CD4-positive, alpha-beta memory T cell (primary cell): ENCODE data around the gene NECAB2. TPM values are rescaled to one million over a fixed set of nuclear protein-coding genes. Genes with fewer than 3 reads are reported as not detected.
"Not testable (repeated sequence)": the region's sequence is repeated elsewhere in the genome, so short reads cannot be mapped to it uniquely, and the experiment has no call there.

Experiments used
- CTCF ChIA-PET: fragments of 350-600 bp; sonication (Branson Sonifier 250); formaldehyde crosslinking; loops from one replicate; lab custom pipeline; 2021; ENCODE audit warnings: inconsistent platforms; ENCODE audit not compliant: partially characterized antibody; lab: Charles Lee
- POLR2A ChIA-PET: fragments of 350-600 bp; sonication (Branson Sonifier 250); formaldehyde crosslinking; loops from one replicate; lab custom pipeline; 2021; ENCODE audit not compliant: partially characterized antibody; lab: Charles Lee
- DNase-seq, 5 donors: peaks; one replicate each; pipeline versions ENCODE4 v3.0.0 to v3.0.0-alpha.2; 2020 to 2022; ENCODE audit warnings: mixed read lengths in 1 of 5
- H3K27ac ChIP-seq: one replicate; pipeline ENCODE4 v1.7.0; 2013; ENCODE audit warnings: low read depth, low read length
- H3K27me3 ChIP-seq: 2 replicates; pipeline ENCODE4 v1.7.0; 2013; ENCODE audit warnings: mild to moderate bottlenecking, low read length, moderate library complexity; ENCODE audit not compliant: insufficient read depth
- H3K36me3 ChIP-seq: 2 replicates; pipeline ENCODE4 v1.7.0; 2013; ENCODE audit warnings: mild to moderate bottlenecking, low read length, moderate library complexity; ENCODE audit not compliant: insufficient read depth
- H3K4me1 ChIP-seq: 2 replicates; pipeline ENCODE4 v1.7.0; 2013; ENCODE audit warnings: mild to moderate bottlenecking, low read length, moderate library complexity; ENCODE audit not compliant: insufficient read depth
- H3K4me3 ChIP-seq, 2 donors: one replicate each; pipeline ENCODE4 v1.7.0; 2013; ENCODE audit warnings: low read length in 2 of 2, mild to moderate bottlenecking in 1 of 2
- H3K9me3 ChIP-seq, 2 donors: one replicate each; pipeline ENCODE4 v1.7.0; 2013; ENCODE audit warnings: low read length in 2 of 2, control low read depth in 1 of 2; ENCODE audit not compliant: control insufficient read depth in 1 of 2
- H3K27ac Mint-ChIP-seq, 7 donors: one replicate each; pipeline ENCODE4 v1.8.0; 2020 to 2021; ENCODE audit warnings: mixed read lengths in 7 of 7, mild to moderate bottlenecking in 6 of 7, inconsistent platforms in 3 of 7, moderate library complexity in 3 of 7
- H3K27me3 Mint-ChIP-seq, 2 donors: one replicate each; pipeline ENCODE4 v1.8.0; 2020 to 2021; ENCODE audit warnings: mixed read lengths in 2 of 2
- H3K36me3 Mint-ChIP-seq, 2 donors: one replicate each; pipeline ENCODE4 v1.8.0; 2020 to 2021; ENCODE audit warnings: mixed read lengths in 2 of 2, inconsistent platforms in 1 of 2, mild to moderate bottlenecking in 1 of 2
- H3K4me1 Mint-ChIP-seq, 4 donors: one replicate each; pipeline ENCODE4 v1.8.0; 2020 to 2021; ENCODE audit warnings: mixed read lengths in 4 of 4, mild to moderate bottlenecking in 1 of 4
- H3K4me3 Mint-ChIP-seq, 8 donors: one replicate each; pipeline ENCODE4 v1.8.0; 2020 to 2021; ENCODE audit warnings: mixed read lengths in 8 of 8, mild to moderate bottlenecking in 7 of 8, moderate library complexity in 6 of 8, inconsistent platforms in 3 of 8
- H3K9me3 Mint-ChIP-seq, 8 donors: one replicate each; pipeline ENCODE4 v1.8.0; 2020 to 2021; ENCODE audit warnings: mixed read lengths in 8 of 8, mild to moderate bottlenecking in 5 of 8, inconsistent platforms in 3 of 8, moderate library complexity in 1 of 8
- intact Hi-C: fragments of 100-400 bp; cut with micrococcal nuclease; formaldehyde crosslinking; loops from one replicate; pipeline ENCODE4 v1.15.1; 2023
- polyA plus RNA-seq, 2 donors: library from polyadenylated mRNA; unstranded; fragments of 300-500 nt; fragmentation: Illumina TruSeq; gene quantifications; one replicate each; pipeline ENCODE4 v1.2.3, GENCODE V29; 2021
- total RNA-seq, 2 experiments: library from RNA; stranded (reverse); gene quantifications; one replicate each; pipeline ENCODE4 v1.2.3, GENCODE V29; 2021

Gene NECAB2
- total and polyA plus RNA-seq, 4 experiments from 2014 or later, result not detected

DNA sequence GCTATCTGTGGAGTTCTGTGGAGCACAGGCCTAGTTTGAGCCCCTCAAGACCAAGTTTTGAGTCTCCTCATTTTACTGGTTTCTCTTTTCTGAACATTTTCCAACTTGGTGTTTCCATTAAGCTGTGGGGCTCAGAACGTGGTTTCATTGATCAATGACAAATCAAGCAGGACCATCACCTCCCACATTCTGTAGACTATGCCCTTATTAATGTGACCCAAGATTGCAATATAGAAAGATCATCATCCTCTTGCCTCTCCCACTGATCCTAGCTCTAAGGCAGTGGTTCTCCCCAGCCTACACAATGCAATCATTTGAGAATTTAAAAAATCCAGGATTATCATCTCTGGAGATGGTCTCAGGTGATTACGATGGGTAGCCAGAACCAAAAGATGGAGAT, 30.8 kb upstream of the NECAB2 start:
- H3K27ac ChIP-seq, result no peak overlapping the region
- H3K27me3 ChIP-seq, result no peaks in the 10 kb centered on the region
- no peak for DNase-seq
- no peaks in the 10 kb centered on the region for H3K9me3 ChIP-seq
- intact Hi-C loops, result no loop called here
- no peaks in the 10 kb centered on the region for H3K36me3 ChIP-seq
- Mint-ChIP-seq H3K27ac (no peak overlapping the region), H3K4me1 (peaks cover 0 to 11% (median 3%) of the 10 kb centered on the region in 4 donors), H3K4me3 (no peak overlapping the region), H3K36me3 (peaks cover 0 to 4% of the 10 kb centered on the region in 2 donors), H3K27me3 (no peaks in the 10 kb centered on the region), H3K9me3 (peaks cover 0 to 2% (median 0%) of the 10 kb centered on the region in 8 donors)
- no peak overlapping the region for H3K4me3 ChIP-seq
- CTCF ChIA-PET, result interaction anchor here (1.5 to 2.9 kb wide), 2 partner anchors 10 to 12 kb away, joined by 3 to 19 read pairs; no protein-coding TSS in a partner anchor
- POLR2A ChIA-PET, result no interaction called here
- no peaks in the 10 kb centered on the region for H3K4me1 ChIP-seq

DNA sequence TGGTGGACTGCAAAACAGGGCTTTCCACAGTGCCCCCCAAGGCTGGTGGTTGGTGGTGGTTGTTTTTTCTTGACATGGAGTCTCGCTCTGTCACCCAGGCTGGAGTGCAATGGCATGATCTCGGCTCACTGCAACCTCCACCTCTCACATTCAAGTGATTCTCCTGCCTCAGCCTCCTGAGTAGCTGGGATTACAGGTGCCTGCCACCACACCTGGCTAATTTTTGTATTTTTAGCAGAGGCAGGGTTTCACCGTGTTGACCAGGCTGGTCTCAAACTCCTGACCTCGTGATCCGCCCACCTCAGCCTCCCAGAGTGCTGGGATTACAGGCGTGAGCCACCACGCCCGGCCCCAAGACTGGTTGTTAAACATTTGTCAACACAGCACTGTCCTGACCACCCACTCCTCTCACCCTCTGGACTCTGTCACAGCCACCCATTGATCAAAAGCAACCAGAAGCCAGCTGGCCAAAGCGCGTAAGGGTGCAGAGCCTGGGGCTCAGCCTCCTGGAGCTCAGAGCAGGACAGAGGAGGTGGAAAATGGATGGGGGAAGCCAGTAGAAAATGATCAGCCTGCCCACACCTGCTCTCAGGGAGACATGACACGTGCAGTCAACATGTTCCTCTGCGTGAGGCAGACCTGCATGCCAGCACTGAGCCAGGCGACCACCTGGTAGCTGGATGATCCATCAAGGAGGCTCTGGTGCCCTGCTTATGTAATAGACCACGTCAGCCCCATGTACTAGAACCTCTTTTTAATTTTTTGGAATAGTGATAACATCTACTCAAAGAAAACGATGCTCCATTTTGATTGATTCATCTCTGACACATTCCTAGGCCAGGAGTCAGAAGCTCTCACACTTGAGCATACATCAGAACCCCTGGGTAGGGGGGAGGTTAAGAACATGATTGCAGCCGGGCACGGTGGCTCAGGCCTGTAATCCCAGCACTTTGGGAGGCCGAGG, 29.8 kb upstream of the NECAB2 start:
- H3K36me3 Mint-ChIP-seq, result peaks cover 0 to 4% of the 10 kb centered on the region in 2 donors
- H3K27ac ChIP-seq, result no peak overlapping the region
- H3K4me3 Mint-ChIP-seq, result no peak overlapping the region
- H3K36me3 ChIP-seq, result no peaks in the 10 kb centered on the region
- CTCF ChIA-PET, result no interaction called here
- peaks cover 0 to 2% (median 0%) of the 10 kb centered on the region in 8 donors for H3K9me3 Mint-ChIP-seq
- no peaks in the 10 kb centered on the region for H3K27me3 ChIP-seq
- peaks cover 0 to 11% (median 3%) of the 10 kb centered on the region in 4 donors for H3K4me1 Mint-ChIP-seq
- H3K27me3 Mint-ChIP-seq, result no peaks in the 10 kb centered on the region
- intact Hi-C loops, result no loop called here
- POLR2A ChIA-PET, result no interaction called here
- H3K9me3 ChIP-seq, result no peaks in the 10 kb centered on the region
- no peaks in the 10 kb centered on the region for H3K4me1 ChIP-seq
- DNase-seq, result no peak
- no peak overlapping the region for H3K4me3 ChIP-seq
- H3K27ac Mint-ChIP-seq, result no peak overlapping the region

DNA sequence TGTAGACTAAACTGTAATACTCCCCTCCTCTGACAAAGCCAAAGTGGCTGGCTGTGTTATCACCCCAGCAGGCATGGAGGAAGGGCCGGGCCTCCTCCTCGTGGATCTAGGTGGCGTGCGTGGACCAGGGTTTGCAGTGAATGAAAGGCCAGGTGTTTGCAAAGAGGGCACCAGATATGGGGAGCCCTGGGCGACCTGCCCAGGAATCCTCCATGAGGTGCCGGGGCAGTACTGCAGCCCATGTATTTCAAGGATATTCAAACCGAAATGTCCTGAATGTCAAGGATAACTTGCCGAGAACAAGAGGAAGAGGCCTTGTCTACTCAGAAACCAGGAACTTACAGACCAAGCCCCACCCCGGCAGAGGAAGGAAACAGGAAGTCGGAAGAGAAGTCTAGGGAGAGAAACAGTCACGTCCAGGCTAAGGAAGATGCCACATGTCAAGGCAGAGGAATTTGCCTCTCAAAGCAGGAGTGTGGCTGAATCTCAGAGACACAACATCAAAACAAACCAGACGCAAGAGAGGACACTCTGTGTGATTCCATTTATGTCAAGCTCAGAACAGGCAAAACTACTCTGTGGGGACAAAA, 28.7 kb upstream of the NECAB2 start:
- H3K27ac Mint-ChIP-seq, result no peak overlapping the region

DNA sequence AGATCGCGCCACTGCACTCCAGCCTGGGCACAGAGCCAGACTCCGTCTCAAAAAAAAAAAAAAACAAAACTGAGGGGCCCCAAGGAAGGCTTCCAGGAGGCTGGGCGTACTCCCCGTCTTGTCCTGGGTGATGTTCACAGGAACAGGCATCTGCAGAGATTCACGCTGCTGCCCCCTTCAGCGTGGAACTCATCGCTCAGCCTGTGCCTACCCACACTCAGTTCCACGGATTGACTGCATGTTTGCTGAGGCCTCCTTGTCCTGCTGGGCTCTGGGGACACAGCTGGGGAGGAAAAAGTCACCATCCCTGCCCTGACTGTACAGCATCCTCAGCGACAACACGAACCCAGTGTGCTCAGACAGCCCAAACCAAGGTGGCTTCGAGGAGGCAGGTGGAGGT, 27.9 kb upstream of the NECAB2 start:
- Mint-ChIP-seq H3K4me1 (peaks cover 0 to 8% (median 3%) of the 10 kb centered on the region in 4 donors), H3K9me3 (peaks cover 0 to 2% (median 0%) of the 10 kb centered on the region in 8 donors), H3K27ac (no peak overlapping the region)

More for the DNA sequence above, 28.7 kb upstream of the NECAB2 start:
- no peaks in the 10 kb centered on the region for H3K4me1 ChIP-seq
- Mint-ChIP-seq H3K4me3 (peak overlapping the region in 1 of 8 donors; percentile 45), H3K4me1 (peaks cover 0 to 11% (median 3%) of the 10 kb centered on the region in 4 donors), H3K9me3 (peaks cover 0 to 2% (median 0%) of the 10 kb centered on the region in 8 donors), H3K36me3 (peaks cover 0 to 4% of the 10 kb centered on the region in 2 donors), H3K27me3 (no peaks in the 10 kb centered on the region)
- POLR2A ChIA-PET, result no interaction called here
- H3K27ac ChIP-seq, result no peak overlapping the region
- no peak for DNase-seq
- CTCF ChIA-PET, result no interaction called here
- intact Hi-C loops, result no loop called here
- H3K4me3 ChIP-seq, result no peak overlapping the region
- no peaks in the 10 kb centered on the region for H3K9me3 ChIP-seq
- H3K27me3 ChIP-seq, result no peaks in the 10 kb centered on the region
- H3K36me3 ChIP-seq, result no peaks in the 10 kb centered on the region

DNA sequence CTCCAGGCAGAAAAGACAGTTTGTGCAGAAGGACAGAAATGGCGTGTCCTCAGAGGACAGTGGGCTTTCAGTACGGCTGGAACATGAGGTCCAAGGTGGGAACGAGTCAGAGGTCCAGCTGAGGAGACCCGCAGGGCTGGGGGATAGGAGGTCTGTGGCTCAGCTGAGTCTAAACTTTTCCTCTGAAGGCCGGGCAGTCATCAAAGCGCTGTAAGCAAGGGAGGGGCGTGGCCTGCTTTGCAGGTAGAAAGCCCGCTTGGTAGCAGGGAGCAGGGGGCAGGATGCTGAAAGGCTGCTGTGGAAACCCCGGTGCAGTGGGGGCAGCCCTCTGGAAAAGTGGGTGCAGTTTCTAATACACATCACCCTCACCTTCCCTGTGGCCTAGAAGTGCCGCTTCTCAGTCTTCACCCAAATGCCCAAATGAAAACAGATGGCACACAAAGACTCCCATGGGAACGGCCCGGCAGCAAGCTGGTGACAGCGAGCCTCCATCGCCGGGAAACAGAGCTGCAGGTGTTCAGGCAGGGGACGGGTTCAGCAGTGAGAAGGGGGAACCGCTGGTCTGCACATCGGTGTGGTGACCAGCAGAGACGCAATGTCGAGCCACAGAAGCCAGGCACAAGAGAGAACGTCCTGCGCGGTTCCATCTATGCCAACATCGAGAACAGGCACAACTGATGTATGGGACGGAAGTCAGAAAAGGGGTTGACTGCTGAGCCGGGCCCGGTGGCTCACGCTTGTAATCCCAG, 27.2 kb upstream of the NECAB2 start:
- DNase-seq, result no peak
- H3K36me3 ChIP-seq, result no peaks in the 10 kb centered on the region
- CTCF ChIA-PET, result no interaction called here
- H3K4me1 ChIP-seq, result no peaks in the 10 kb centered on the region
- Mint-ChIP-seq H3K27me3 (no peaks in the 10 kb centered on the region), H3K4me1 (peaks cover 0 to 8% (median 3%) of the 10 kb centered on the region in 4 donors), H3K27ac (no peak overlapping the region), H3K4me3 (no peak overlapping the region), H3K36me3 (peaks cover 0 to 4% of the 10 kb centered on the region in 2 donors), H3K9me3 (peaks cover 0 to 2% (median 0%) of the 10 kb centered on the region in 8 donors)
- H3K27me3 ChIP-seq, result no peaks in the 10 kb centered on the region
- no peak overlapping the region for H3K4me3 ChIP-seq
- H3K9me3 ChIP-seq, result no peaks in the 10 kb centered on the region
- no peak overlapping the region for H3K27ac ChIP-seq
- POLR2A ChIA-PET, result no interaction called here
- intact Hi-C loops, result no loop called here

More for the DNA sequence above, 27.9 kb upstream of the NECAB2 start:
- H3K27me3 ChIP-seq, result no peaks in the 10 kb centered on the region
- ChIA-PET CTCF (no interaction called here), POLR2A (no interaction called here)
- H3K4me3 ChIP-seq, result no peak overlapping the region
- peaks cover 0 to 4% of the 10 kb centered on the region in 2 donors for H3K36me3 Mint-ChIP-seq
- no peak overlapping the region for H3K27ac ChIP-seq
- no peak for DNase-seq
- H3K36me3 ChIP-seq, result no peaks in the 10 kb centered on the region
- H3K4me3 Mint-ChIP-seq, result no peak overlapping the region
- H3K9me3 ChIP-seq, result no peaks in the 10 kb centered on the region
- intact Hi-C loops, result no loop called here
- H3K27me3 Mint-ChIP-seq, result no peaks in the 10 kb centered on the region
- no peaks in the 10 kb centered on the region for H3K4me1 ChIP-seq

DNA sequence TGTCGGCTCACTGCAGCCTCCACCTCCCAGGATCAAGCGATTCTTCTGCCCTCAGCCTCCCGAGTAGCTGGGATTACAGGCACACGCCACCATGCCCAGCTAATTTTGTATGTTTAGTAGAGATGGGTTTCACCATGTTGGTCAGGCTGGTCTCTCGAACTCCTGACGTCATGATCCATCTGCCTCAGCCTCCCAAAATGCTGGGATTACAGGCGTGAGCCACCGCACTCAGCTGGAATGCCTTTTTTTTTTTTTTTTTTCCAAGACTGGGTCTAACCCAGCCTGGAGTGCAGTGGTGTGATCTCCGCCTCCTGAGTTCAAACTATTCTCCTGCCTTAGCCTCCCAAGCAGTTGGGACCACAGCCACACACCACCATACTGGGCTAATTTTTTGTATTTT, 26.5 kb upstream of the NECAB2 start:
- H3K4me1 Mint-ChIP-seq, H3K4me3 ChIP-seq, H3K27me3 ChIP-seq, H3K36me3 ChIP-seq, H3K9me3 ChIP-seq, H3K27me3 Mint-ChIP-seq, H3K27ac ChIP-seq, DNase-seq, POLR2A ChIA-PET, H3K36me3 Mint-ChIP-seq, H3K27ac Mint-ChIP-seq, H3K9me3 Mint-ChIP-seq, CTCF ChIA-PET, intact Hi-C loops, H3K4me1 ChIP-seq, H3K4me3 Mint-ChIP-seq: not testable (repeated sequence)

DNA sequence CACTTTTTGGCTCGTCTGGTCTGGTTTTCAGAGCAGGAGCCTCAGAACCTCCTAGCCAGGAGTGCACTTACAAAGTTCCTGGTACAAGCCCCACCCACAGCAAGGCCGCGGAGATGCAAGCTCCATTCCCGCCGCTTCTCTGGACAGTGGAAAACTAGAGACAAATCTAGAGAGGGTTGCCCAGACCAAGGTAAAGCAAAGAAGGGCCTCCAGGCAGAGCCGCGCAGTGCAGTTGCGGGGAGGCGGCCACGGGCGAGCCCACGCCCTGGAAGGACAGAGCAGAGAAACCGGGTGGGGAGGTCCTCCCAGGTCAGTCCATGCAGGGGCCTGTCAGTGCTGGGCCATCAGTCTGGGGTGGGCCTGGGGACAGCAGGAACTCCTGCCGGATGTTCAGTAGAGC, 26.0 kb upstream of the NECAB2 start:
- Mint-ChIP-seq H3K36me3 (peaks cover 0 to 4% of the 10 kb centered on the region in 2 donors), H3K27ac (no peak overlapping the region), H3K9me3 (no peaks in the 10 kb centered on the region), H3K27me3 (no peaks in the 10 kb centered on the region), H3K4me1 (peaks cover 0 to 8% (median 3%) of the 10 kb centered on the region in 4 donors), H3K4me3 (no peak overlapping the region)
- Histone ChIP-seq H3K4me1 (no peaks in the 10 kb centered on the region), H3K27me3 (no peaks in the 10 kb centered on the region), H3K27ac (no peak overlapping the region), H3K9me3 (no peaks in the 10 kb centered on the region), H3K4me3 (no peak overlapping the region), H3K36me3 (no peaks in the 10 kb centered on the region)
- ChIA-PET CTCF (no interaction called here), POLR2A (no interaction called here)
- DNase-seq, result no peak
- intact Hi-C loops, result no loop called here
